ENCODE data around the gene KCTD2.

KCTD2 gene

GRCh38 chr17:75041656-75042280 is 5.3 kb upstream of the KCTD2 start:
- TF ChIP-seq CTCF (IDR thresholded peaks at IDR 0.05): no peak

DNA sequence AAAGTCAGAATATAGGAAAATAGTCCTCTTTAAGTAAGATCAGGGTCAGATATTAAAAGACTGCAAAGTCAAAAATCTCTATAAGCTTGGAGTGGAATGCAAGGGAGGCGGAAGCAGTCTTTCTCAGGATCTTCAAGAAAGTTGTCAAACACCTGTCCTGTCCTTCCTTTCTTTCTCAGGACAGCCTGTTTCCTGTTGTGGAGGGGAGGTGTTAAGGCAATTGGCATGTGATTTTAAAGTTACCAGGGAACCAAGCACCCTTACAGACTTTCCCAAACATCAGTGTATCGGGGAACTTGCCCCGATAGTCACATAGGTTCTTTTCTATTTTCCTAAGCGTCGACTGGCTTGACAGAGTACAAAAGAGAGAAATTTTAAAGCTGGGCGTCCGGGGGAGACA is 2.3 kb upstream of the KCTD2 start:
- no peak for TF ChIP-seq CTCF (IDR thresholded peaks at IDR 0.05)

- no peak for TF ChIP-seq CTCF (IDR thresholded peaks at IDR 0.05)
Observed at GRCh38 chr17:75047398-75048098, 523 bp downstream of the KCTD2 start.

- TF ChIP-seq CTCF (IDR thresholded peaks at IDR 0.05): no peak
Observed at GRCh38 chr17:75048249-75048878, 1.3 kb downstream of the KCTD2 start.

DNA sequence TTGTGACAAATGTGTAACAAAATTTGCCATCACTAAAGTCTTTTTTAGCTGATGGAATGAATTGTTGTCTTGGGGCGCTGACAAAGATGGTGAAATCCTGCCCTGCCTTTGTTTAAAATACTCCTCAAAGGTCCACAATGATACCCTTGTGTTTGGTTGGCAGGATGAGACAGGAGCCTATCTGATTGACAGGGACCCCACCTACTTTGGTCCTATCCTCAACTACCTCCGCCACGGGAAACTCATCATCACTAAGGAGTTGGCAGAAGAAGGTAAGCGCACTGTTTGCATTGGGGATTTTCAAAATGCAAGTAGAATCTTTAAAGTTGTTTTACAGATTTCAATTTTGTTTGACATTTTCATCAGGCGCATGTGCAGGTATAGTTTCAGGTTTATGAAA is 2.0 kb downstream of the KCTD2 start:
- no peak for TF ChIP-seq CTCF (IDR thresholded peaks at IDR 0.05)

- no peak for TF ChIP-seq CTCF (IDR thresholded peaks at IDR 0.05)
Observed at GRCh38 chr17:75049706-75050105, 2.7 kb downstream of the KCTD2 start.

- TF ChIP-seq CTCF (IDR thresholded peaks at IDR 0.05): no peak
Observed at GRCh38 chr17:75051941-75052340, 4.9 kb downstream of the KCTD2 start.
